Stimulated activated CD4-positive, alpha-beta T cell treated with anti-CD3 and anti-CD28 coated beads, Interleukin-15, amount 100 ng/mL, for 24 hours (primary cell): ENCODE measurements around the gene BRSK2.

Experiments
- DNase-seq: peaks from one replicate; pipeline ENCODE4 v3.0.0-alpha.2; 2020

Gene BRSK2

DNA sequence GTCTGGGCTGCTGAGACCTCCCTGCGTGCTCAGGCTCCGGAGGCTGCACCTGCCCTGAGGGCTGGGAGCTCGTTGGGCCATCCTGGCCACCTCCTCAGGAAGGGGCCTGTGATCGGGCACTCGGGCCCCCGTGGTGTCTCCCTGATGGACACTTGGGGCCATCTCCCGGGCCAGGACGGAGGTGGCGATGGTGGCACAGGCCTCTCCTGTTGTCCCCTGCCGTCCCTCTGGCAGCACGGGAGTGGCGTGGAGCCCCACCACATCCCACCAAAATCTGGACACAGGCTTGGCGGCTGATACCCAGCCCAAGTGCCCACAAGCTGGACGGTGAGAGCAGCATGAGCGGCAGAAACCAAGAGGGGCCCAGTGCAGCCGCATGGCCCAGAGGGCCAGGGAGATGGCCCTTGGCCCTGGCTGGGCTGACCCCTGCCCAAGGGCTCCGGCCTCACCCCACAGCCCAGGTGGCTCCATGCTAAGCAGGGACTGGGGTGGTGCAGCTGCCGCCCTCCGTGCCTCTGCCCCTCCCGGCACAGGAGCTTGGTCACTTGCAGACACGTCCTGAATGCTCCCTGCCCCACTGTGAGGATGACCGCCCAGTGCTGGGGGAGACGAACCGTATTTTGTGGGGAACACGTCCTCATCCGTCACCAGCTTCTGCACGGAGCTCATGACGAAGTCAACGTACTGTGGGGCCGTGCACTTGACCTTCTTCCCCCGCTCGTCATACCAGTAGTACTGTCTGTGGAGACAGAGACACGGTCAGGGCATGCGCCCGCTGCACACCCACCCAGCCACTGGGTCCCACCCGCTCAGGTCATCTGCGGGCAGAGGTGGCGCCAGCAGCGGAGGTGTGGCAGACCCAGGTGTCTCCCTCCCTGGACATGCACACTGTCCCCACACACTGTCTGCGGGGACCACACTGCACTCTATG is 81.2 kb downstream of the BRSK2 start:
- DNase-seq: no peak

- DNase-seq: no peak
These were observed 82.0 kb downstream of the BRSK2 start for GRCh38 chr11:1471736-1472135.

GRCh38 chr11:1472180-1473005 is 82.7 kb downstream of the BRSK2 start:
- no peak for DNase-seq

DNA sequence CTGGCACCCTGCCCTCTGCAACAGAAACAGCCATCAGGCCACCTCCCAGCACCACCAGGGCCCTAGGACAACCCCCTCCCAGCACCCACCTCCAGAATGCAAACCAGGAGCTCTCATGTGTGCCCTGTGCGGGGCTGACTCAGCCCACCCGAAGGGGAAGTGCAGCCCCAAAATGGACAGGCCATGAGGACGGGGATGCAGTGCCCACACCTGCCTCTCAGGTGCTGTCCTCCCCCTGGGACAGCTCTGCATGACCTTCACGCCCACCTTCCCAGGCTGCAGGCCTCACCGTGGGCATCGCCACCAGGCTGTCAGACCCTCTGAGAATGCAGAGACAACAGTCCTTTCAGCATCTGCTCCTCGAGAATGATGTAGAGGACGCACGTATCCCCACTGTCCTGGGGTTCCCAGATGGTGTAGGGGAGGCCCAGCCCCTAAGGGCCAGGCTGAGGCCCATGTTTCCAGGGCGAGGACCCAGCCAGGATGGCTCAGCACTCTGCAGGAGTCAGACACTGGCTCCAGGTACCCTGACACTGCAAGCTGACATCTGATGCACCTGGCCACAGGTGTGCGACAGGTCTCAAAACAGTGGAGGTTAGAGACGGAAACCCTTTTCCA is 83.4 kb downstream of the BRSK2 start:
- no peak for DNase-seq

GRCh38 chr11:1473786-1474185 is 84.1 kb downstream of the BRSK2 start:
- DNase-seq: no peak

DNA sequence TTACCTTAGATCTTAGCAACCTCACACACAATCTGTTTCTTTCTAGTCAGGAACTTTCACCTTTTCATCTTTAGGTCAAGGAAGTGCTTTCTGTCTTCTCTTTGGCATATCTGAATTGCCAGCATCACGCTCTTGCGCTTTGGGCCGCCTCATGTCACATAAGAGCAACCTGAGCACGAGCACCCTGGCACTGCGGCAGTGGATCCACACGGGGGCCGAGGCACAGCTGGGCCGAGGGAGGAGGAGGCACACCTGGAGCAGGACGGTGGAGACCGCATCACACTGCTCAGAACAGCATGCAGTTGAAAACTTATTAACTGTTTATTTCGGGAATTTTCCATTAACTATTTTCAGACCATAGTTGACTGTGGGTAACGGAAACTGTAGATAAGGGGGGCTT is 86.1 kb downstream of the BRSK2 start:
- no peak for DNase-seq

- DNase-seq: no peak
These were observed 87.4 kb downstream of the BRSK2 start for GRCh38 chr11:1476940-1477736.

DNA sequence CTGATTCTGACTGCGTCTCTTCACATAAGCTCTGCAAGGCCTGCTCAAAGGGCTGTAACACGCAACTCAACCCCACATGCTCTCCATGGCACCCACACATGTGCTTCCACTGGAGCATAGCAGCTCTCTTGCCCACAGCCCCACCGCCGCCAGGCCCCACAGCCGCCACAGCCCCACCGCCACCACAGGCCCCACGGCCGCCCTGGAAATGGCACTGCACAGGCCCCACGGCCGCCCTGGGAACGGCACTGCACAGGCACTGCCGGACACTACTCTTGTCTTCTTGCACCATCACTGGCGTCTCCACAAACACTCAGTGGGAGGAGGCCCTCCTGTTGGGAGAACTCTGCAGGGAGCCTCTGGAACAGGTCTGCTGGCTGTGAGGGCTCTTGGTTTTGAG is 88.3 kb downstream of the BRSK2 start:
- no peak for DNase-seq

GRCh38 chr11:1478544-1478943 is 88.8 kb downstream of the BRSK2 start:
- no peak for DNase-seq

DNA sequence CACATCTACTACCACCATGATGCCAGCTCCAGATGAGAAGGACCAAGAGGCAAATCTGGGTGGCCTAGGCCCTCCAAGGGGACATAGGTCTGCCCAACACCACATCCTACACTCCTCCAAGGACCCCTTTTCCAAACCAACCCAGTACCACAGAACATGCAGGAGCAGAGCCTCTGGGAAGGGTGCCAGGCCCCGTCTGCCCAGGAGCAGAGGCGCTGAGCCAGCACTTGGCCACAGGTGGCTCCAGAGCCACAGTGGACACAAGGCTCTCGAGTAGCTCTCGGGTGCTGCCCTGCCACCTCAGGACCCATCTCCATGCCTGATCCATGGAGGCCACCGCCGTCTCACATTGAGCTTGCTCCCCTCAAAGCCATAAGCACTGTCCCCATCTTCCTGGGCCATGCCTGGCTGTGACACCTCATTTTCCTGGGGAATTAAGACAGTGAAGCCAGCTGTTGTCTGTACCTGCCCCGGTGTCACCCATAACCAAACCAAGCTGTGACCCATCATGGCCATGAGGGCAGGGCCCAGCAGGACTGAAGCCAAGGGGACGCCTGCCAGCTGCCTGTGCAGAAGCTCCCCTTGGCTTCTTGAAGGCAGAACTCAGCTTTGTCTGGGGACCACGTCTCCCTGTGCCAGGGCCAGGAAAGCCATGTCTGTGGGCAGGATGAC is 89.4 kb downstream of the BRSK2 start:
- no peak for DNase-seq

DNA sequence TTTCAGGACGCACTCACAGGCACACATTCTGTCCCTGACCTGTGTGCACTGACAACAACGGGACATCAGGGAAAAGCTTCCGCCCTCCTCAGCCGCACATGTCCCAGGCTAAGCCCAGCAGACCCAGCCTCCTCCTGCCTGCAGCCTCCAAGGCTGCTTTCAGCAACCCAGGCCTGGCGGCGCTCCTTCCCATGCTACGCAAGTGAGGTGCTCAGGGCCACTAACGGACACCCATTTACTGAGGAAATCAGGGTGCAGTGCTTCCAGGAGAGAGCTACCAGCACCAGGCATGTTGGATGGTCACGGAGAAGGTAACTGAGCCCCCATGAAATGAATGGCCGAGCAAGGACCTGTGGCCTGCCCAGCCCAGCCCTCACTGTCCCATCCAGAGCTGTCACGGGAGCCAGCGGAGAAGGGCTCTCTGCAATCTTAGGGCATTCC is 90.0 kb downstream of the BRSK2 start:
- DNase-seq: no peak

DNA sequence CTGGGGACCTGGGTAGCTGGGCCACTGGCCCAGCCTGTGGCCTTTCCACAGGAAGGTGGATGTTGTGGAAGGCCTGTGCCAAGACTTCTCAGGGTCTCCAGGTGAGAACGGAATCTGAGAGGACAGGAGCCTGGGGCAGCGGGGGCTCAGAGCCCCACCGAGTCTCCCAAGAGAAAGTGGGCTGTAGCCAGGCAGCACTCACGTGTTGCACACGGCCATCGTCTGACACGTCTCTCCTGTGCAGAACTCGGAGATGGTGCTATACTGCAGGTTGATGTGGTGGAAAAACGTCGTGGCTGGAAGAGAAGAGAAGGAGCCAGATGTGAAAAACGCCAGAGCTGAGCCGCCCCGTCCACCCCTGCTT is 90.4 kb downstream of the BRSK2 start:
- DNase-seq: no peak

DNA sequence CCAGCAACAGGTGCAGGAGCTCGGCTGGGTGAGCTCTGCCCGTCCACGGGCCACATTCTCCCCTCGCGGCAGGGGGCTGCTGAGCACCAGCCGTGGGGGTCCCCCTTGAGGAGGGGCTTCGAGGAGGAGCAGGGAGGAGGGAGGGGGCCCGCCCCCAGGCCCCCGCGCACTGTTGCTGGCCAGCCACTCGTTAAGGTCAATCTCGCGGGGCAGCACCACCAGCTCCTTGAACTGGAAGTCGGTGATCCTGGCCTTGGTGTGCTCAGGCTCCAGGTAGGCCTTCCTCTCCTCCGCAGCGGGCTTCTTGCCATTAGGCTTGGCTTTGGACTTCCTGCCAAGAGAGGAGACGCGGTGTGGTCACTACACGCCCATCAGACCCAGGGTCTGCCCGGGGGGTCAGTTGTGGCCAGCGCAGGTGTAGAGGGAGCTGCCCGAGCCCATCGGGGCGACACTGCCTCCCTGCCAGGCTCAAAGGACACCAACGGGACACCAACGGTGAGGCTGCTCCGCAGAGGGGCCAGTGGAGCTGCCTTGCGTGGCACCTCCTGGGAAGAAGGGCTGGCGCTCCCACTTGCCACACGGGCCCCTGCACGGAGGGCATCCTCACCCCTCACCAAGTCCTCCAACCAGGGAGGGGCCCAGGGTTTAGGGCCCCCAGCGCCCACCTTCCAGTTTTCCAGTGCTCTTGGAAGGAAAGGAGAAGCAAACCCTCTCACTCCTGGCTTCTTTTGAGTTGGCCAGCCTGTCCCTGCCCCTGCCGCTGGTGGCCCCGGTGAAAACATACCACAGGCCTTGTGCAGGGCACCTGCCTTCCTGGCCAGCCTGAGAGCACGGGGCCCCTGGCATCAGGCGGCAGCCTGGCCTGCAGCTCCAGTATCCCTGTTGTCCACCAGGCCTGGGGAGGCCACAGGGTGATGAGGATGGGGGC is 91.1 kb downstream of the BRSK2 start:
- DNase-seq: no peak

DNA sequence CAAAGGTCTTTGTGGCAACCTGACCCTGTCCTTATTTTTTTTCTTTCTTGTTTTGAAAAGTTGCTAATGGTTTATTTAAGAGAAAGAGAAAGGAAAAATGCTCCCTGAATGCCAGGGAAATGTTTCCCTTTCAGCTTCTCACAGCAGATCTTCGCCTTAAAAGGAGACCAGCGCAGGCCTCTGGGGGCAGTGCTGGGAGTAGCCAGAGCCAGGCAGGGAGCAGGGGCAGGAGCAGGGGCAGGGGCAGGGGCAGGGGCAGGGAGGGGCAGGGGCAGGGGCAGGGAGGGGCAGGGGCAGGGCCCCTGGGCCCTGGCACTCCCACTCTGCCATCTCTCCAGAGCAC is 91.7 kb downstream of the BRSK2 start:
- no peak for DNase-seq

GRCh38 chr11:1481861-1482441 is 92.2 kb downstream of the BRSK2 start:
- no peak for DNase-seq

GRCh38 chr11:1482581-1483444 is 93.1 kb downstream of the BRSK2 start:
- DNase-seq: no peak

GRCh38 chr11:1483445-1483961 is 93.8 kb downstream of the BRSK2 start:
- no peak for DNase-seq

GRCh38 chr11:1484061-1484671 is 94.4 kb downstream of the BRSK2 start:
- DNase-seq: no peak
